ENCODE measurements around the gene SDCCAG8. TPM values are rescaled to one million over a fixed set of nuclear protein-coding genes. Genes with fewer than 3 reads are reported as not detected.

Gene SDCCAG8
- total RNA-seq, 1 experiment from 2014 or later: 194 TPM

GRCh38 chr1:243341074-243341473 lies 85.2 kb downstream of the SDCCAG8 start:
- intact Hi-C loops (cut with micrococcal nuclease): loop anchor here (5.0 to 10.0 kb wide), 3 partner anchors 366 to 684 kb away; no protein-coding TSS in a partner anchor
- POLR2A ChIA-PET (ENCODE audit: unreplicated experiment): no interaction called here
- Histone ChIP-seq H3K9me2 (replicated peaks; ENCODE audit: low read length) (no peaks in the 10 kb centered on the region), H3K27me3 (ENCODE audit: low read length) (no peaks in the 10 kb centered on the region), H3K27ac (ENCODE audit: low read length) (peak overlapping the region; percentile 7; the same call in 1 of the 2 replicates), H3F3A (ENCODE audit: low read length, unreplicated experiment) (no peaks in the 10 kb centered on the region), H2AFZ (ENCODE audit: low read length) (no peak overlapping the region), H3K4me3 (ENCODE audit: low read length) (no peak overlapping the region), H3K4me2 (ENCODE audit: low read length) (no peak overlapping the region), H3K9ac (ENCODE audit: low read length) (no peak overlapping the region), H4K20me1 (ENCODE audit: low read length) (no peaks in the 10 kb centered on the region), H3K79me2 (ENCODE audit: low read length) (no peaks in the 10 kb centered on the region), H3K4me1 (ENCODE audit: insufficient read depth, low read length) (peaks cover 7% of the 10 kb centered on the region), H3K36me3 (ENCODE audit: low read depth, low read length) (peaks cover 5% of the 10 kb centered on the region; the same call in 1 of the 2 replicates), H3K9me3 (ENCODE audit: low read length) (no peaks in the 10 kb centered on the region)
- ATAC-seq (peak; percentile 70), DNase-seq (peak; percentile 58)
- TF ChIP-seq CTCF (conservative IDR thresholded peaks at IDR 0.05; ENCODE audit: low read depth, low read length) (no peak), EZH2 (IDR thresholded peaks at IDR 0.05; ENCODE audit: low read length, unreplicated experiment) (no peak), EZH2phosphoT487 (IDR thresholded peaks at IDR 0.05; ENCODE audit: borderline replicate concordance, low read length) (no peak)
- CTCF ChIA-PET: no interaction called here
- BruUV-seq (replicated peaks): no TSS peak

GRCh38 chr1:243343970-243344937 lies 88.4 kb downstream of the SDCCAG8 start:
- H3K4me1 ChIP-seq (ENCODE audit: insufficient read depth, low read length): peaks cover 7% of the 10 kb centered on the region
- no peaks in the 10 kb centered on the region for H4K20me1 ChIP-seq (ENCODE audit: low read length)
- peaks cover 5% of the 10 kb centered on the region; the same call in 1 of the 2 replicates for H3K36me3 ChIP-seq (ENCODE audit: low read depth, low read length)
- intact Hi-C loops (cut with micrococcal nuclease): loop anchor here (1.0 to 10.0 kb wide), 7 partner anchors 65 to 955 kb away; no protein-coding TSS in a partner anchor
- no peaks in the 10 kb centered on the region for H3K9me3 ChIP-seq (ENCODE audit: low read length)
- BruUV-seq (replicated peaks): no TSS peak
- TF ChIP-seq CTCF (conservative IDR thresholded peaks at IDR 0.05; ENCODE audit: low read depth, low read length): peak; percentile 98
- no peak for TF ChIP-seq EZH2phosphoT487 (IDR thresholded peaks at IDR 0.05; ENCODE audit: borderline replicate concordance, low read length)
- no peak overlapping the region for H3K27ac ChIP-seq (ENCODE audit: low read length)
- H3K27me3 ChIP-seq (ENCODE audit: low read length): no peaks in the 10 kb centered on the region
- no peak overlapping the region for H3K4me3 ChIP-seq (ENCODE audit: low read length)
- DNase-seq (peak; percentile 88), ATAC-seq (peak; percentile 61)
- no peaks in the 10 kb centered on the region for H3F3A ChIP-seq (ENCODE audit: low read length, unreplicated experiment)
- H2AFZ ChIP-seq (ENCODE audit: low read length): no peak overlapping the region
- no peaks in the 10 kb centered on the region for H3K79me2 ChIP-seq (ENCODE audit: low read length)
- H3K9me2 ChIP-seq (replicated peaks; ENCODE audit: low read length): no peaks in the 10 kb centered on the region
- no peak overlapping the region for H3K9ac ChIP-seq (ENCODE audit: low read length)
- ChIA-PET POLR2A (ENCODE audit: unreplicated experiment) (no interaction called here), CTCF (interaction anchor here (0.6 to 1.2 kb wide), 7 partner anchors 62 to 955 kb away, joined by 3 to 16 read pairs (median 3); no protein-coding TSS in a partner anchor)
- no peak overlapping the region for H3K4me2 ChIP-seq (ENCODE audit: low read length)
